Measurements from ENCODE around the gene FOXS1.
"Not testable (repeated sequence)": the region's sequence is repeated elsewhere in the genome, so short reads cannot be mapped to it uniquely, and the experiment has no call there.

Gene FOXS1

DNA sequence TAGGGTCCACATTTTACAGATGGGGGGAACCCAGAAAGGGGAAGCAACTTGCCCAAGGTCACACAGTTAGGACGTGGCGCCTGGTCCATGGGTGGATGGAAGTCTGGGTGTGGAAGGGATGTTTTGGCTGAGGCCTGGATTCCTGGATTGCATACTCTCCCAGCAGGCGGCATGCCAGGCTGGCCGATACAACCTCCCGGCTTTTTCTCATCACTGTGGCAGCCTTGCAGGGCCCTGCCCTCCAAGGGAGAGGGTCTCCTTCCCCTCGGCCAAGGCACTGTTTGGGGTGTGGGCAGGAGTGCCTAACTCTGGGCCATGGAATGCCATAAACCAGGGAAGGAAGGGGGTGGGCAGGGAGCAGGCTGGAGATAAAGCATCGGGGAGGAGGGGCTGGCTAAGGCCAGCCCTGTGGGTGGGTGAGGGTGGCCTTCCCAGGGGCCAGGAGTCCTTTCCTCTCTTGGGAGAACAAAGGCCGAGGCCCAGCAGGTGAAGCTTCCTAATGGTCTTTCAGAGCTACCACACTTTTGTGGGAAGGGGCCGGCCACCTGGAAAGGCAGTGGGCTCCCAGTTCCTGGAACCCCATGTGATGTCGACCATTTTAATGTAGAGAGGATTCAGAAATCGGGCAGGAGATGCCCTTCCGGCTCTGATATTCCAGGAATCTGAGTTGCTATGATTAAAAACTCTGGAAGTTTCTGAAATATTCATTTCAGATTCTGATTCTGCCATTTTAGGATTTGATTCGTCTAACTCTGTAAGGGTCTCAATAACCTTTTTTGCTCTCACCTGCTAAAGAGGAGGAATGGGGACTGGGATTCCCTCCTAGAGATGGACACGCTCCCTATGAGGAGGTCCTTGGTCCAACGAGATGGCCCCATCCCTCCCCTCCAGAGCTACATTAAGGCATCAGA lies 4.2 kb downstream of the FOXS1 start:
- DNase-seq (ENCODE audit: low read depth in 1 of 2, low spot score in 1 of 2): no peak

DNA sequence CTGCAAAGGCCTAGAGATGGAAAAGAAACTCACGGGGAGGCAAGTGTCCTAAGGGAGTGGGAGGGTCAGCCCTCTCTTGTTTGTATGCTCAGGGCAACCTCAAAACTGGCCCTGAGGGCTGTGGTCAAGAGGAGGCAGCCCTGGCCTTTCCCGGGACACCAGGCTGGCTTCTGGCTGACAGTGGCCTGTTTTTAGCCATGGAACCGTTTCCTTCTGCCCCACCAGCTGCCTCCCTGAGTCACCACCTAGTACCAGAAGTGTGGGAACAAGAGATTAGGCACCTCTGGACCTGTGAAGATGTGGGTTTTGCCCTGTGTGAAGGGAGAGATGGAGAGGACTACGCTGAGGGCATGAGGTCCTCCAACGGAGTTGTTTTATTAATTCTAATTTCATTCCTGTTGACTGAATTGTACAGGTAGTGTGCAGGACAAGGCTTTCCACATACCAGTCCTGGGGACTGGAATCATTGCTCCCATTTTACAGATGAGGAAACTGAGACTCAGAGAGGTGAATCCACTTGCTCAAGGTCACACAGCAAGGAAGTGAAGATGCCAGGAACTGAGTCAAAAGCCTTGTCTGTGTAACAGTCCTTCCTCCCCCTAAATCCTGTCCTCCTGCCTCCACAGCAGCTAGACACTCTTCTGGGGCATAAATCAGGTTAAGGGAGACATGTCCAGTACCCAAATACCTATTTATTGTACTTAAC lies 5.5 kb downstream of the FOXS1 start:
- no peak for DNase-seq (ENCODE audit: low read depth in 1 of 2, low spot score in 1 of 2)

DNA sequence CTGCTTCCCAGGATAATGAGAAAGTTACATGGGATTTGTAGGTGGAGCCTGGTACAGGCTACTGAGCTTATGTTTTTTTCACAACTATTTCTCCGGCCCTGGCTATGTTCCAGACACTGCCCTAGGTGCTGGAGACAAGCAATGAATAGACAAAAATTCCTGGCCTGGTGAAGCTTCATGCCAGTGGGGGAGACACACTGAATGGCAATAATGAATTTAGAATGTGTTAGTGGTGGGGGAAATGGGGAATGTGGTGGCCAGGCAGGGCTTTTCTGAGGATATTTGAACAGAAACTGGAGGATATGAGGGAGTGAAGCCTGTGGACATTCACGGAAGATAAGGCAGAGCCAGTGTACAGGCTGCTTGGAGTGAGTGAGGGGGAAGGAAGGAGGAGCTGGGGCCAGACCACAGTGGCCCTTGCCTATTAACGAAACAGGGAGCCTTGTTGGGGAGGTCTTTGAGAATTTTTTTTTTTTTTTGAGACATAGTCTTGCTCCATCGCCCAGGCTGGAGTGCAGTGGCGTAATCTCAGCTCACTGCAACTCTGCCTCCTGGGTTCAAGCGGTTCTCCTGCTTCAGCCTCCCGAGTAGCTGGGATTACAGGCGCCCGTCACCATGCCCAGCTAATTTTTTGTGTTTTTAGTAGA lies 6.6 kb downstream of the FOXS1 start:
- DNase-seq (ENCODE audit: low read depth in 1 of 2, low spot score in 1 of 2): no peak

DNA sequence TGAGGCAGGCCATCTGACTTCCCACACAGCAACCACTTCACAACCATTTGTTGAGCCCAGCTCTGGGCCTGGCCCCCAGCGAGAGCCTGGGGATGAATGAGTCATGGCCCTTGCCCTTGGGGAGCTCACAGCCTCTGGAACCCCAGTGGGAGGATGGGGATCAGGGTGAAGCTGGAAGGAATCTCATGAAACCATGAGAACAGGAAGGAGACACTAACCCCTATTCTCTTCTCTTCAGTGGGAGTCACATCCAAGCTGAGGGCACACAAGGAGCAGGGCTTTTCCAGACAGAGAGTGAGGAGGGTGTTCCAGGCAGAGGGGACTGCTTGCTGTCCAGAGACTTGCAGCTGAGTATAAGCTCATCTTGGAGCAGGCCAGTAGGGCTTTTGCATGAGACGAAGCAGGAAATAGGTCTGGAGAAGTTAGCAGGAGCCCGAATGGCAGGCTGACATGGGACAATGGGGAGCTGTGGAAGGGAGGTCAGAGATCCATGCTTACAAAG lies 7.5 kb downstream of the FOXS1 start:
- DNase-seq (ENCODE audit: low read depth in 1 of 2, low spot score in 1 of 2): no peak

DNA sequence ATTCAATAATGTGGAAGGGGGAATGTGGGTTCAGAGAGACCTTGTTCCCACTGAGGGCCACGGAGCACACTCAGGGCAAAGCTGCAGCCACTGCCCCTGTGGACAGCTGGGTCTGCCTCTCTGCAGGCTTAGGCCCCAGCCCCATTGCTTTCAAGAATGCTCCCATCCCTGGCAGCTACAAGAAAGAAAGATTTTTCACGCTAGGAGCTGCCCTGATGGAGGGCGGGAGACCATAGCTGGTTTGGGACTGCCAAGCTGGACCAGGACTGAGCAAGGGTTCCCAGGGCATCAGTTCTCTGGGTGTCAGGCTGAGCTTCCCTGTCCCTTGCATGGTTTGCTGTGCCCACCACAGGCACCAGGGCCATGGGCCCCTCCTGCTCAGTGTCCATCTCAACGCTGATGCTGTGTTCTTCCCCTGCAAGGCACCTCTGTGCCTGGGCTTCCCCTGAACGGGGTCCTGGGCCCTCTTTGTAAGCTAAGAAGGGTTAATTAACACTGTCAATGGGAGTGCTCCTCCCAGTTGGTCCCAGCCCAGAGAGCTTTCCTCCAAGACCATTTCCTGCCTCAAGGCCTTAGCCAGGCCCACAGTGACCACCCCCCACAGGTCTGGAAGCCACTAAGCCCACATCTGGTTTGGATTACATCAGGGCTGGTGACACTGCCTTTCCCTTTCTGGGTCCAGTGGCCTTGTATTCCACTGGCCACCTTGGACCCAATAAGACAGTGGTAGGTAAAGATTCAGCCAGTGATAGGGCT lies 8.4 kb downstream of the FOXS1 start:
- DNase-seq (ENCODE audit: low read depth in 1 of 2, low spot score in 1 of 2): no peak

DNA sequence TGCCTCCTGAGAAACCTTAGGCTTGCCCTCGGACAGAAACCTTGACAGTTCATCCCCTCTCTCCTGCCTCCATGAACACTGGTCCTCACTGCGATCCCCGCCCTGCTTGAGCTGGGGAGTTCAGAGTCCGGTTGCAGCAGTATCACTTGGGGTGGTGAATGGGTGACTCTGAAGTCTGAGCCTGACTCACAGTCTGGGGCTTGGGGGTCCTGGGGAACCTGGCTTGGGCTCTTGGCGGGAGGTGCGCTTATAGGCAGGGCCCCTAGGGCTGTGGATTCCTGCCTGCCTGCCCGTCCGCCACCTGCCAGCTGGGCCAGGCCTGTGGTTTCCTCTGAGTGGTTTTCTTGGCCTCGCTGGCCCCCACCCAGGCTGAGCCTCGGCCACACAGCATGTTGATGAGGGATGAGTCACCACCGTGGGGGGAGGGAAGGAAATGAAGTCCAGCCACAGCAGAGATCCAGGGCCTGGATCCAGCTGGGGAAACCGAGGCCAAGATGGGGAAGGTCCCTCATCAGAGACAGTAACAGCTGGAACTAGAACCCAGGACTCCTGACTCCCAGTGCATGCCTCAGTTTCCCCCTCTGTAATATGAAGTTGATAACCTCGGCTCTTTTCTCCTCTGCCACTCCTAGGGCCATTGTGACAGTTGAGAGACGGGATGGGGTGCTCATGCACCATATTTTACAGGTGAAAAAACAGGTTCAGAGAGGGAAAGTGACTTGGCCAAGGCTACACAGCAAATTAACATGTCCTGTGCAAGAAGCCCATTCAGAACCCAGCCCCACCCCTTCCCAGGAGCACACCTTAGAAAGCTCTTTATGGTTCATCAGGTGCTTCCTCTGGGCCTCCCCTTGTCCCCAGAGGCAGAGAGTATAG lies 9.2 kb downstream of the FOXS1 start:
- no peak for DNase-seq (ENCODE audit: low read depth in 1 of 2, low spot score in 1 of 2)

DNA sequence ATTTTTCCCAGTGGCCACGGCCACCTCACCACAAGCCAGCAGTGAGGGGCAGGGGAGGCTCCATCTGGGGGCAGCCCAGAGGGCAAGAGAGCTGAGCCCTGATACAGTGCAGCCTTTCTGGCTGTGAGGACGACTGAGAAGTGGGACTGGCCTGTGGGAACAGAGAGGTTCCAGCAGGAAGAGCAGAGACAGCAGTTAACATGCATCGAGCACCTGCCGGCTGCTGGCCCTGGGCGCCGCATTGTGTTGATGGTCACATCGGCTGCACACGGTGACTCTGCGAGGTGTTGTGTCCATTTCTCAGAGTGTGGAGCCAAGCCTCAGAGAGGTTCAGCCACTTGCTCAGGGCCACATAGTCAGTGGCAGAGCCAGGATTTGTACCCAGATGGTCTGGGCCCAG lies 9.8 kb downstream of the FOXS1 start:
- no peak for DNase-seq (ENCODE audit: low read depth in 1 of 2, low spot score in 1 of 2)

DNA sequence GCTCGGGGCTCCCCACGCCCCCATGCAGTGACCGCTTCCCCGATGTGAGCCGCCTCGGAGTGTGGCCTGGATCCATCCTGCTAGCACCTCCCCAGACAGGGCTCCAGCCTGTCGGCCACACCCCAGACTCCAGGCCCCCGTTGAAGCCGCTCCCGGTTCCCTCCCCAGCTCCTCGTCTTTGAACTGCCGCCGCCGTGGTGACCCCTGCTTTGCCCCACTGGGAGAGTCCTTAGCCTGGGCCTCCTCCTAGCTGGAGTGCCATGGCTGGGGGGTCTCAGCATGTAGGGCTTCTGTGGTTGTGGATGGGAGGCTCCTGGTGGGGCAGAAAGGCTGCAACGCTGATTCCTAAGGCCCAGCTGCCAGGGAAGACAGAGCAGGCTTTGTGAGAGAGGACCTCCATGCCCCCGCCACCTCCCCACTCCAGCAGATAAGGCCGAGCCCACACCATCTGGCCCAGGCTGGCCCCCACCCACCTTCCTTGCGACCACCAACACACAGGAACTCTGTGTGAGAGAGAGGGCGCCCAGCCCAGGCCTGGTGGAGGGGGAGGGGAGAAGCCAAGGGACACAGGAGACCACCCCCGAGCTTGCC lies 11.4 kb downstream of the FOXS1 start:
- DNase-seq (ENCODE audit: low read depth in 1 of 2, low spot score in 1 of 2): no peak

DNA sequence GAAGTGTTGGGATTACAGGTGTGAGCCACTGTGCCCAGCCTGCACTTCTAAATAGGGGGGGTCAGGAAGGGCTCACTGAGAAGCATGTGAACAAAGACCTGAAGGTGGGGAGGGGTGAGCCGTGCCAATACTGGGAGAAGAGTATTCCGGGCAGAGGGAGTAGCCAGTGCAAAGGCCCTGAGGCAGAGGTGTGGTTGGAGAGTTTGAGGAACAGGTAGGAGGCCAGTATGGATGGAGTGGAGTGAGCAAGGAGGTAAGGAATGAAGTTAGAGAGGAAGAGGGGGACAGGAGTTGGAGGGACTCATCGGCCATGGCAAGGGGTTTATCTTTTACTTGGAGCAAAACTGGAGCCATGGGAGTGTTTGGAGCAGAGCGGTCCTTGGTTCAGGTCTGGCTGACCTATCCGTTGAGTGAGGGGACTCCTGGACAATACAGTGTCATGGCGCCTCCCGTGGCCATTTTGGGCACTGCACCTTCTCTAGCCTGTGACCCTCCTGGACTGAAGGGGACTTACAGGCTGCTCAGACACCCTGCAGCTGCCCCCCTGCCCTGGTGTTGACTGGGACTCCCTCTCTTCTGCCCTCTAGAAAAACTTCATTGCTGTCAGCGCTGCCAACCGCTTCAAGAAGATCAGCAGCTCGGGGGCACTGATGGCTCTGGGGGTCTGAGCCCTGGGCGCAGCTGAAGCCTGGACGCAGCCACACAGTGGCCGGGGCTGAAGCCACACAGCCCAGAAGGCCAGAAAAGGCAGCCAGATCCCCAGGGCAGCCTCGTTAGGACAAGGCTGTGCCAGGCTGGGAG lies 12.1 kb downstream of the FOXS1 start:
- peak in 1 of 2 donors; percentile 52 for DNase-seq (ENCODE audit: low read depth in 1 of 2, low spot score in 1 of 2)

DNA sequence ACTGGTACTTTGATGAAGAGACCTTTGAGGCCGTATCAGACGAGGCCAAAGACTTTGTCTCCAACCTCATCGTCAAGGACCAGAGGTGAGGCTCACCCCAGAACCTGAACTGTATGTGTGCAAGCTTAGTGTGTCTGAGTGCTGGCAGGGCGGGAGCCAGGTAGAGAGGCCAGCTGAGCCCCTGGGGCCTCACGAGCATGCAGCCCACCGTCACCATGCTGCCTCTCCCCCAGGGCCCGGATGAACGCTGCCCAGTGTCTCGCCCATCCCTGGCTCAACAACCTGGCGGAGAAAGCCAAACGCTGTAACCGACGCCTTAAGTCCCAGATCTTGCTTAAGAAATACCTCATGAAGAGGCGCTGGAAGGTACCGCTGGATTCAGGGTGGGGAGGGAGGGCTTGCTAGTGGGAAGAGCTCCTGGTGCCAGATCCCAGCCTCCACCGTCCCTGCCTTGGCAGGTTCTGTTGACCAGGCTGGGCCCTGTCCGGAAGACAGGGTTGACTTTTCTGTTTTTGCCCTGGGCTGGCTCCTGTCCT lies 13.6 kb downstream of the FOXS1 start:
- no peak for DNase-seq (ENCODE audit: low read depth in 1 of 2, low spot score in 1 of 2)

DNA sequence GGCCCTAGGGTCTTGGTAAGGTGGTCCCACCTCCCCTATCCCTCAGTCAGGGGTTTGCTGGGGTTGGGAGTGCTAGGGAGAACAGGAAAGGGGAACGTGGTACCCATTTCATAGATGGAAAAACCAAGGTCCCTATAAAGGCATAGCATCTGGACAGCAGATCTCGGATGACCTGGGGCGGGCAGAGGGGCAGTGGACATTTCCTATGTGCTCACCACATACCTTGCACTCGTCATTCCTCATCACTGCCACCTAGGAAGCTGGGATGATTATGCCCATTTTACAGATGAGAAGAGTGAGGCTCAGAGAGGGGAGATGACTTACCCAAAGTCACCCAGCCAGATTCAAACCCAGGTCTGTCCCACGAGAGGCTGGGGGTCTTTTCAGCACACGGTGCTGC lies 14.2 kb downstream of the FOXS1 start:
- no peak for DNase-seq (ENCODE audit: low read depth in 1 of 2, low spot score in 1 of 2)

DNA sequence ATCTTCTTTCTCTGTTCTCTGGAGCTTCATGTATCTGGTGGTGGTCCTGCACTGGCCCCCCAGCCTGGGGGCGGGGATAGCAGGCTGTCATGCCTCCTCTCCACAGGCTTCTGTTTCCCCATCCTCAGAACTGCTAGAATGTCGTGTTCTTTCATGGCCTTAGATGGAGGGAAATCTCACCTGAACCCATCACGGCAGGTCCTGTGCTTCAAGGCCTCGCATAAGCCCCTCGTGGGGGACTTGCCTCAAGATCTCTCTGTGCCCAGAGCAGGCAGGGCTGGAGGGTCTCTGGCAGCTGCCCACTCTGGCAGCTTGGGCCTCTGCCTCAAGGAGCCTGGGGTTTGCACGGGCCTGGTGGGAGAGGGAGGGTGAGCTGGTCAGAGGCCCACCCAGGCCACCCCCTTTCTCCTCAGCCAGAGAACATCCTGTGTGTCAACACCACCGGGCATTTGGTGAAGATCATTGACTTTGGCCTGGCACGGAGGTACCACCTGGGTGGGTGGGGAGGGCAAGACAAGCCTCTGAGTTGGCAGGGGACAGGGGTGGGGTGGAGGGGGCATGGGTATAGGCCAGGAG lies 14.9 kb downstream of the FOXS1 start:
- DNase-seq (ENCODE audit: low read depth in 1 of 2, low spot score in 1 of 2): no peak

DNA sequence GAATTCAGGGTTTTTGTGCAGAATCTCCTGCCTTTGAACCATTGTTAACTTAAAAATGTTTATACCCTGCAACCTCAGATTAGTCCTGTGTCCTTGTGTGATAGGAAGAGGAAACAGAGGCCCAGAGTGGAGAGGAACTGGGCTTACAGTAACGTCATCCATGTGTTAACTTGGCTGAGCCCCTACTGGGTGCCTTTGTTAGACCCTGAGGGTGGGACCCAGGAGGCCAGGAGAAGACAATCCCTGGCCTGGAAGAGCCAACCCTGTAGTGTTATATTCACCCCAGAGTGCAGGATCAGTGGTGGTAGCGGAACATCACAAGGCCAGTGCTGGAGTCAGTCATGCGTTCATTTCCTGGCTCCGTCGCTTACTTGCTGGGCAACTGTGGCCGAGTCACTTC lies 15.7 kb downstream of the FOXS1 start:
- DNase-seq (ENCODE audit: low read depth in 1 of 2, low spot score in 1 of 2): no peak

DNA sequence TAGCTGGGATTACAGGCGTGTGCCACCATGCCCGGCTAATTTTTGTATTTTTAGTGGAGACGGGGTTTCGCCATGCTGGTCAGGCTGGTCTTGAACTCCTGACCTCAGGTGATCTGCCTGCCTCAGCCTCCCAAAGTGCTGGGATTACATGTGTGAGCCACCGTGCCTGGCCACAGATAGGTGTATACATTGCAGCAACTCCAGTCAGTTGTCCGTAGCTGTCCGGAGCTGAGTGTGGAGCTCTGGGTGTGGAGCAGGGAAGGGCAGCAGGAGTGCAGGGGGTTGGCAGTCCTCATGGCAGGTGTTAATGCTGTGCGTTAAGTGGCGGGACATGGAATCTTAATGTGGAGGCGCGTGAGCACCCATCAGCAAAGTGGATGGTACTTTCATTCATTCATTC lies 17.4 kb downstream of the FOXS1 start:
- not testable (repeated sequence) for DNase-seq (ENCODE audit: low read depth in 1 of 2, low spot score in 1 of 2)

DNA sequence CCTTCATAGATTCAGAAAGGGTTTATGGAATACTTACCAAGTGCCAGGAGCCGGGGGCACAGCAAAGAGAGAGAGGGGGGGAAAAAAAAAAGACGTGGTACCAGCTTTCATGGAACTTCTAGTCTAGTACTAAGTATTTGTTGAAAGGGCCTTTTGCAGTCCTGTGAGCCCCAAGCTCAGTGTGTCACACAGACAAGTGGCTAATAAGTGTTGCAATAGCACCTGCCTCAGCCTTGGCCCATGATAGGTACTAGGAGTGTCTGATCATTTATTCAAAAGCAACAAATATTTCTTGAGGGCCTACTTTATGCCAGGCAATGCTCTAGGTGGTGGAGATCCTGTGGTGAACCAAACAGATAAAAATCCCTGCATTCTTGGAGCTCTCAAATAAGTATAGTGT lies 18.3 kb downstream of the FOXS1 start:
- no peak for DNase-seq (ENCODE audit: low read depth in 1 of 2, low spot score in 1 of 2)

DNA sequence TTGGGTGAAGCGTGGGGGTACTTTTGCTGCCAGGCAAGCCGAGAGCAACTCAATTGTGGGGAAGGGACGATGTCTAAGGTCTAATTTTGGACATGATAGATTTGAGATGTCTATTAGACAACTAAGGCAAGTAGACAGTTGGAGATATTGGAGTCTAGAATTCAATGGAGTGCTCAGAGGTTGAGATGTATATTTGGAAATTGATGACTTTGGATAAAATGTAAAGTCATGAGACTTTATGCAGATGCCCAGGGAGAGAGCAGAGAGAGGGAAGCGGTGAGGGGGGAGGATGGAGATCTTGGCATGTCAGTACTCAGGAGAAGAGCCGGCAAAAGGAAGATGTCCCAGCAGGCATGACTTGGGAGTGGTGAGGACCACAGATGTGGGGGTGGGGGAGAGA lies 19.3 kb downstream of the FOXS1 start:
- no peak for DNase-seq (ENCODE audit: low read depth in 1 of 2, low spot score in 1 of 2)

DNA sequence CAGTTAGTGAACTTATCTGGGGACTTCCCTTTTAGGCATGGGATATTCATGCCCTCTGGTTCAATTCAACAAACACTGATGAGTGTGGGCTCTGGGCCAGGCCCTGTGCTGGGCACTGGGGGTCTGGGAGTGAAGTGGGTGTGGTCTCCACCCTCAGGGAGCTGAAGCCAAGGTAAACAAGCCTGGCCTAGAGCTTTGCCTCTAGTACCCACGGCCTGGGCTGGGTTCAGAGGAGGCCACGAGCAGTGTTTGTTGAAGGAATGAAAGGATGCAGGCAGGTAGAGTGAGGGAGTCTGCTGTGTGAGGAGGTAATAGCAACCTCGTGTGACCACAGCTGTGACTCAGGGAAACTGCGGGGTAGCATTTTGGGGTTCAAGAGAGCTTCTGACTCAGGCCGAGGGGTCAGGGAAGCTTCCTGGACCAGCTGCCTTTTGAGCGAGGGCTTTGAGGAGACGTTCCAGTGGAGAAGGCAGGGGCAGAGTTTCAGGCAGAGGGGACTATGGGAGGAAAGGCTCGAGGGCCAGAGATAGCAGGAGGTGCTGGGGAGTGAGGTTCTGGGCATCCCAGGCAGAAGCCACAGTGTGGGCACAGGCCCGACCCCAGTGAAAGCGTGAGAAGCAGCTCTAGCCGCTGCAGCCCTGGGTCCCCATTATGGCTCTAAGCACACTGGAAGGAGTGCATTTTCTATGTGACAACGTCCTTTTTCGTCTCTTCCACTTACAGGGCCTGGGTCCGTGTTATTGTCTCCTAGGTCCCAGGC lies 20.7 kb downstream of the FOXS1 start:
- DNase-seq (ENCODE audit: low read depth in 1 of 2, low spot score in 1 of 2): no peak

DNA sequence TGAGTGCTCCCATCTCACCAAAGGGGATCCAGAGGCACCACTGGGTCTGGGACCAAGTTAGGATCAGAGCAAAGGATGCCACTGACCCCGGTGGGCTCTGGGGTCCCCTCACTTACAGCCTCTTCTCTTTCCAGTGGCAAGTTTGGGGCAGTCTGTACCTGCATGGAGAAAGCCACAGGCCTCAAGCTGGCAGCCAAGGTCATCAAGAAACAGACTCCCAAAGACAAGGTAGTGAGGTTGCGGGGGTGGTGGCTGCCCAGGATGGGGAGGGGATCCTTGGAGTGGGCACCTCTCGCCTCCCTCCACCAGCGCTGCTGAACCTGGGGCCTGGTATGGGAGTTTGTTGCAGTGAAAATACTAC lies 21.3 kb downstream of the FOXS1 start:
- DNase-seq (ENCODE audit: low read depth in 1 of 2, low spot score in 1 of 2): no peak

Measured in stimulated activated CD4-positive, alpha-beta T cell treated with anti-CD3 and anti-CD28 coated beads, Interleukin-15, amount 100 ng/mL, for 1 hour (primary cell).